ENCODE results near the gene UBN1. TPM values are rescaled to one million over a fixed set of nuclear protein-coding genes. Genes with fewer than 3 reads are reported as not detected.
A peak's percentile ranks its signal among the peaks of the same experiment; 100 is the strongest.

UBN1 gene
- total RNA-seq, 1 donor from 2014 or later = 50.9 TPM

DNA sequence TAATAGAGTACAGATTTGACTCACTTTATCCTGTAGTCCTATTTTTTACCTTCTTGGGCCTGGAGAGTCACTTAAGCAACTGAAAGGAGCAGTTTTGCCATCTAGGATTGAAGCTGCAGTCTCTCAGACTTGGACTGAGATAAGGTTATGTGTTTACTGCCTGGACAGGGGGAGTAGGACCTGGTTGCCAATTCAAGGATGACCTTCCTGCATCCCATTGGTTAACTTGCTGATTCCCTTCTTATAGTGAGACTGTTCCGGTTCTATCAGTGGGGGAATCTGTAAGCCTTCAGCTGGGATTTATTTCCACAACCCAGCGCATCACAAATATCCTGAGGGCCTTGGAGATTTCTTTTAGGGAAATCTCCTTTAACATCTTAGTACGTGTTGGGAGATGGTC lies 2.9 kb downstream of the UBN1 start:
- intact Hi-C loops (cut with micrococcal nuclease) = no loop called here
- no peak for DNase-seq
- no peak for ATAC-seq

DNA sequence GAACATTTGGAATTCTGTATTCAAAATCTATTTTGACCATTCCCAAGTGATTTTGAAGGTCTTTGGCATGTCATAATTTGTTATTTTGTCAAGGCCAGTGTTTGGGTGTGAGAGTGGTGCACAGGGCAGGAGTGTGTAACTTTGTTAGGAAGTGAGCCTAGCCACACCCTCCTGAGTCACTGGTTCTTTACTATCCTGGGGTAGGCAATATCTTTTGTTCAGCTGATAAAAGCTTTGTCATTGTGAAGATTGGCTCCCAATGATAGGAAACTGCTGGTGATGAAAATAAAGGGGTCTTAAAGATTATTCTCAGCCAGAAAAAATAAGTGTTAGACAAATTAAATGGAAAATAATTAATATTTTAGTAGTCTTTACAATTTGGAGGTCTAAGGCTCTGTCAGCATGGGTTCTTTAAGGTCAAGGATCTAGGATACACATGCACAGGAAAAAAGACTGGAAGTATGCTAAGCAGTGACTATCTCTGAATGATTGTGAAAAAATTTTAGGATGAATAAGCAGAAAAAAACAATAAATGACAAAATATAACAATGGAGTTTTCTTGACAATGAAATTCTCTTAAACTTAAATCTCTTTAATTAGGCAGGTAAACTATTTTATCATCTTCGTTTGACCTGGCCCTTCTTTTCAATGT lies 5.1 kb downstream of the UBN1 start:
- no peak for ATAC-seq
- intact Hi-C loops (cut with micrococcal nuclease) = no loop called here
- DNase-seq = no peak

DNA sequence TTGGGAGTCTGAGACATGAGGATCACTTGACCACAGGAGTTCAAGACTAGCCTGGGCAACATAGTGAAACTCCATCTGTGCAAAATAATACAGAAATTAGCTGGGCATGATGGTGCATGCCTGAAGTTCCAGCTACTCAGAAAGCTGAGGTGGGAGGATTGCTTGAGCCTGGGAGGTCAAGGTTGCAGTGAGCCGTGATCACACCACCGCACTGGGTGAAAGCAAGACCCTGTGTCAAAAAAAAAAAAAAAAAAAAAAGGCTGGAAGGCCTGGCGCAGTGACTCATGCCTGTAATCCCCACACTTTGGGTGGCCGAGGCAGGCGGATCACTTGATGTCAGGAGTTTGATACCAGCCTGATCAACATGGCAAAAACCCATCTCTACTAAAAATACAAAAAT lies 8.1 kb downstream of the UBN1 start:
- no peak for ATAC-seq
- intact Hi-C loops (cut with micrococcal nuclease) = no loop called here
- no peak for DNase-seq

DNA sequence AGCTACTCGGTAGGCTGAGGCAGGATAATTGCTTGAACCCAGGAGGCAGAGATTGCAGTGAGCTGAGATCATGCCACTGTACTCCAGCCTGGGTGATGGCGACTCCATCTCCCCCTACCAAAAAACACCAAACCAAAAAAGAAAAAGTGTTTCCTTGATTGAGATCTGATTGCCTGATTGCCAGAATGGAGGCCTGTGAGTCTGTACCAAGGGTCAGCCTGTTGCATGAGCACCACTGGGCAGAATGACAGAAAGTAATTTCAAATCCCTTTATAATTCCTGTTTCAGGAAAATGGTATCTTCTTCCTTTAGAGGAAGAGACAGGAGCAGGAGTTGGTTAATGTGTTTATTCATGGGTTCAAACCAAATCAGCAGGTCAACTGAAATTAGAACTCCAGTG lies 8.5 kb downstream of the UBN1 start:
- no peak for DNase-seq
- intact Hi-C loops (cut with micrococcal nuclease) = no loop called here
- ATAC-seq = no peak

DNA sequence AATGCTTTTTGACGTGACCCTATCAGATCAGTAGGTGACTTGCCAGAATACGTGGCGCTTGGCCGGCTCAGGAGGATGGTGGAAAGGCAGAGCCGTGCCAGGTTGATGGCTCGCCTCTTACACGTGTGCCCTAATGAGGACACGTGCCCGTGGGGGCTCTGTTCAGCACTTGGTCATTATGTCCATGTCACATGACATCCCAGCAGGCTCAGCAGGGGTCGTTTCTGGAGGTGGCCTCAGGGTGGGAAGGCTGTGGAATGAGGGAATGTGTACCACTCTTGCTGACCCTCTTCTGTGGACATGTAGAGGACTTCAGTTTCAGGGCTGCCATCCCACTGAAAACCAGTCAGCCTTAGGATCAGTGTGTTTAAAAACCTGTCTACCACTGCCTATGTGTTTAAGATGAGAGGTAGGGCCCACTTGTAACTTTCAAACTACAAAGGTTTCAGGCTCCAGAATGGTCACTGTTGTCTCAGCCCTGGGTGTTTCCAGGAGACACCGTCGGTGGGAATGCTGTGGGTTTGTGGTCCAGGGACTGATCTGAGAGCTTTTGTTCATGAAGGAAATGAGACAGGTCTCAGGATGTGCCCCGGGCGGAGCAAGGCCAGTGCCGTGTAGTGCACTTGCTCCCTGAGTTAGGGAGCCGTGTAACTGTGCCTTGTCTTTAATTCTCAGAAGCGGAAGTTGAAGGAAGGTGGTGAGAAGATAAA lies 12.1 kb downstream of the UBN1 start:
- DNase-seq = no peak
- ATAC-seq = peak; percentile 9
- intact Hi-C loops (cut with micrococcal nuclease) = no loop called here

DNA sequence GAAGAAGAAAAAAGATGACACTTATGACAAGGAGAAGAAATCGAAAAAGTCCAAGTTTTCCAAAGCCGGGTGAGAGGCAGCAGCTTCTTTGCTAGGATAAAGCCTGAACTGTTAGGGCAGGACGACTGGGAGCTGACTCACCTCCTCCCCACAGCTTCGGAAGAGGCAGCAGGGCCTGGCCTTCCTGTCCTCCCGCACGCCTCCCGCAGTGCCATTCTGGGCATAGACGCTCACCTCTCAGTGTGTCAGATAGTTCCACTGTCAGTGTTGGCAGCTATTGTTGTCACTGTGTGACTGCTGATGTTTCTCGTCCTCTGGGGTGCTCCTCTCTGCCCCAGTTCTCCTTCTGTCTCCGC lies 12.6 kb downstream of the UBN1 start:
- DNase-seq (no peak), ATAC-seq (peak; percentile 41)
- intact Hi-C loops (cut with micrococcal nuclease) = no loop called here

DNA sequence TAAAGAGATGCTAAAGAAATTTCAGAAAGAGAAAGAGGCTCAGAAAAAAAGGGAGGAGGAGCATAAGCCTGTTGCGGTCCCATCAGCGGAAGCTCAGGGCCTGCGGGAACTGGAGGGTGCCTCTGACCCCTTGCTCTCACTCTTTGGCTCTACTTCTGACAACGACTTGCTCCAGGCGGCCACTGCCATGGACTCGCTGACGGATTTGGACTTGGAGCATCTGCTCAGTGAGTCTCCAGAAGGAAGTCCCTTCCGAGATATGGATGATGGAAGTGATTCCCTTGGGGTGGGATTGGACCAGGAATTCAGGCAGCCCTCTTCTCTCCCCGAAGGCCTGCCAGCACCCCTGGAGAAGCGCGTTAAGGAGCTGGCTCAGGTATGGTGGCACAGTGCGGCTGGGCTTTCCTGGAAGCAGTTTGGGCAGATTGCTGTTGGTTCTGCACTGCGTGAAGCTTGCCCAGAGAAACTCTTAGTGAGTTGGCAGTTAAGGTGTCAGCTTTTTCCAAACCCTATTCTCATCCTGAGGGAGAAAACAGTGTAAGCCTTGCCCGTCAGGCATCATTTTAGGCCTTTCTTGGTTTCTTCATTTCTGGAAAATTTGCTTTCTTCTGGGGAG lies 13.6 kb downstream of the UBN1 start:
- no peak for DNase-seq
- intact Hi-C loops (cut with micrococcal nuclease) = no loop called here
- ATAC-seq = no peak

DNA sequence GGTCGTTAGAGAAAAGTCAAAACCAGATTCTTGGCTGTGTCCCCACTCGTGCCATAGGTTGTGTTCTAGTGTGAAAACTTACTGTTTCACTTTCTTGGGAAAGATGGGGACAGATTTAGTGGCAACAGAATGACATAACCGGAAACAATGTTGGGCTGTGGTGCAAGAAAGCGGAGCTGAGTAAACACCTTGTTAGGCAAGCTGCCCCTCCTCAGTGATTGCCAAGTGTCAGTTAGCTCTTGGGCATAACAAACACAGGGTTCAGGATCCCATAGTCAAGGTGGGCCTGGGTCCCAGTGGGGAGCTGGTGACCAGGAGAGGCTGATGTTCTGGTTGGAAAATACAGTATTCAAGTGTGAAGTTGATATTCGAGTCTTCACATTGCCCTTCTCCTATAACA lies 15.4 kb downstream of the UBN1 start:
- DNase-seq (no peak), ATAC-seq (peak; percentile 26)
- intact Hi-C loops (cut with micrococcal nuclease) = no loop called here

DNA sequence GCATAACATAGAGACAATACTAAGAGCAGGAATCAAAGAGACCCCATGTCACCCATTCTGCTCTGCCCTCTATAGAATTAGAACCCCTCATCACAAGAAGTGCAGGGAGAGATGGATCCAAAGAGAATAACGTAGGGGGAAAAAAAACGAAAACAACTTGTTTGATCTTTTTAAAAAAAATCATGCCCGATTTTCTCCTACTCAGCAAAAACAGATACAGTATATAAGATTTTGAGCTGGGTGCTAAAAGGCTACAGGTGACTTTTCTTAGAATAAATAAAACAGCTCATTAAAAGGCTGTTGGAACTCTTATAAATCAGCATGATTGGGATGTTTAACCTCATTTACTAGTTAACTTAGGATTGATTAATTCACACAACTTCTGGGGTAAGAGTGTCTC lies 17.4 kb downstream of the UBN1 start:
- intact Hi-C loops (cut with micrococcal nuclease) = no loop called here
- DNase-seq (no peak), ATAC-seq (no peak)

DNA sequence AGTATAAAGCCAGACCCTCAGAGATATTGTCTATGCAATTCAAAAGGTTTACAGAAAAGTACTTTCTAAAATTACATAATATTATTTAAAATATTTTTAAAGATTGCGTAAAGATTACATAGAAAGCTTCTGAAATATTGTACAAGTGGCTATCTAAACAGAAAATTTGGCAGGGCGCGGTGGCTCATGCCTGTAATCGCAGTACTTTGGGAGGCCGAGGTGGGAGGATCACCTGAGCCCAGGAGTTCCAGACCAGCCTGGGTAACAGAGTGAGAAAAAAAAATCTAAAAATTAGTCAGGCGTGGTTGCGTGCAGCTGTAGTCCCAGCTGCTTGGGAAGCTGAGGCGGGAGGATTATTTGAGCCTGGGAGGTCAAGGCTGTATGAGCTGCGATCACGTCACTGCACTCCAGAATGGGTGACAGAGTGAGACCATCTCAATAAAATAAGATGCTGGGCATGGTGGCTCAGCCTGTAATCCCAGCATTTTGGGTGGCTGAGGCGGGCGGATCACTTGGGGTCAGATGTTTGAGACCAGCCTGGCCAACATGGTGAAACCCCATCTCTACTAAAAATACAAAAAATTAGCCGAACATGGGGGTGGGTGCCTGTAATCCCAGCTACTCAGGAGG lies 18.1 kb downstream of the UBN1 start:
- intact Hi-C loops (cut with micrococcal nuclease) = no loop called here
- no peak for DNase-seq
- ATAC-seq = no peak

DNA sequence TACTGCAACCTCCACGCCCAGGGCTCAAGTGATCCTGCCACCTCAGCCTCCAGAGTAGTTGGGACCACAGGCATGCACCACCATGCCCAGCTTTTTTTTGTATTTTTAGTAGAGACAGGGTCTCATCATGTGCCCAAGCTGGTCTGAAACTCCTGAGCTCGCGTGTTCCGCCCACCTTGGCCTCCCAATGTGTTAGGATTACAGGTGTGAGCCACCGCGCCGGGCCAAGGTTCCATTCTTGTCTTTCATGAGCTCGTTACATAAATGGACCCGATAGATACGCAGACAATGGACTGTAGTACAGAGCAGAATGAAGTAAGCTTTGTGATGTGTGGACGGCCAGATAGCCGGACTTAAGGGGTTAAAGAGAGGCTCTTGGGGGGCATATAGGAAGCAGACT lies 19.3 kb downstream of the UBN1 start:
- intact Hi-C loops (cut with micrococcal nuclease) = no loop called here
- ATAC-seq (no peak), DNase-seq (no peak)

DNA sequence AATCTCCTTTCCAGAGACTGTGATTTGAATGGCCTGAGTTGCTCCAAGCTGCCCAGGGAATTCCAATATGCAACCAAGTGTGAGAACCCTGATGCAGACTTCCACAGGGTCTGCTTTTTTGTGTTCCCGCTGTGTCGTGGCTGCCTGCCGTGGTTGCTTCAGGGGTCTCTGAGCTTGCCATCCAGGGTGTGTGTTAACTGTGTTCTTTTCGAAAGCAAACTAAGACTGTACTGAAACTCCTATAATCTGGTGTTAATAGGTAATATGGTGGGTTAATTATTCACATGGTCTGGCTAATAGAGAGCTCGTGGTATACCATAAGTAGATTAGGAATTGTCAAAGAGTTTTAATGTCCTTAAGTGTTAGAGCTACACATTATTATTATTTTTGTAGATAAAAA lies 20.7 kb downstream of the UBN1 start:
- intact Hi-C loops (cut with micrococcal nuclease) = no loop called here
- ATAC-seq (no peak), DNase-seq (no peak)

DNA sequence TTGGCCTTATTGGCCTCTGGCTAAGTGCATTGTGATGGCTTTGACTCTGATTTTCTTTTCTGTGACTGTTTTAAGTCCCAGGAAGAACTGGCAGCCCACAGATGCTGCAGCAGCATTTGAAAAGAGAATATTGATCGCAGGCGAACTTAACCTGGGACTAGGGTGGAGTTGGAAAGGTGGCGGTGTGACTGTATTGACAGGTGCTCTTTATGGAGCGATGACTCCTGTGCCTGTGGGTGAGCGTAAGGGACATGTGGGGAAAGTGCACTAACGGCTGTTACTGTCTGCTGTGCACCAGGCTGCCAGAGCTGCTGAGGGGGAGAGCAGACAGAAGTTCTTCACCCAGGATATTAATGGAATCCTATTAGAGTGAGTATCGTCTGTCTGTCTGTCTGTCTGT lies 21.3 kb downstream of the UBN1 start:
- ATAC-seq (peak; percentile 59), DNase-seq (no peak)
- intact Hi-C loops (cut with micrococcal nuclease) = no loop called here

DNA sequence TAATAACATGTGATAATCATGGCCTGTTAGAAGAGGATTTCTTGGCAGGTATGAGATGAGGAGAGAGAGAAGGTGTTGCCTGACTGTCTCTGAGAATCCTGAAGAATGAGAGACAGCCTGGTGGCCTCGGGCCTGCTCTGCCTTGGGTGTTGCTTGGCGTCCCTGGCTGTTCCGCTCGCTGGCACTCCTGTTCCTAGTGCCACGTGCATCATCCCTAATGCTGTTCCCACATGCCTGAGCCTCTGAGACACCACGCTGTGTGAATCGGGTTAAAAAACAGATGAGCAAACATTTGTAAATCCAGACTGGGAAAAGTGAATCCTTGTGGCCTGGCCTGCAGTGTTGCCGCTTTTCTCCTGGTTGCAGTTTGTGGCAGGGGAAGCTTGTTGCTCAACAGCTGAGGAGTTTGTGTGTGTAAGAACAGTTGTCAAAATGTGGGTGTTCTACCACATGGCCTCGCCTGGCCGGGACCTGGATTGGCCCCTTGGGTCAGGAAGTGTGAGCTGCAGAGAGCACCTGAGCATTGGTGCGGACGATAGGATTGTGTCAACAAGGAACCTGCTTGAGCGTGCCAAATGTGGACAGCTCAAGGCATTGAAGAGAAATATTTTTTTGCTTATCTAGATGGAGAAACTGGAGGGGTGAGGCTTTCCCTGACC lies 22.0 kb downstream of the UBN1 start:
- DNase-seq (no peak), ATAC-seq (peak; percentile 45)
- intact Hi-C loops (cut with micrococcal nuclease) = no loop called here

DNA sequence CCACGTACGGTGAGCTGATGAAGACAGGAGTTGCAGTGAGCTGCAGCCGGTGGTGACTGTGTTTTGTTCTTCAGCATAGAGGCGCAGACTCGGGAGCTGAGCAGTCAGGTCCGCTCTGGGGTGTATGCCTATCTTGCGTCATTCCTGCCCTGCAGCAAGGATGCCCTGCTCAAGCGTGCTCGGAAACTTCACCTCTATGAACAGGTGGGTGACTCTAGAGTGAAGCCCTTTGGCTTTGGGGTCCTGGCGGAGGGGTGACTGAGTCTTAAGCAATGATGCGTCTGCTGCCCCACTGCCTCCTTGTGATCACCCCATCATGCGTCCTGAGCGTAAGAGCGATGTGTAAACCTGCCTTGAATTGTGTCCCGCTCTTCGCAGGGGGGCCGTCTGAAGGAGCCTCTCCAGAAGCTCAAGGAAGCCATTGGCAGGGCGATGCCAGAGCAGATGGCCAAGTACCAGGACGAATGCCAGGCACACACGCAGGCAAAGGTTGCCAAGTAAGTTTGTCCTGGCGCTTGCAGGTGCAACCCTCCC lies 22.9 kb downstream of the UBN1 start:
- ATAC-seq = no peak
- intact Hi-C loops (cut with micrococcal nuclease) = no loop called here
- DNase-seq = no peak

DNA sequence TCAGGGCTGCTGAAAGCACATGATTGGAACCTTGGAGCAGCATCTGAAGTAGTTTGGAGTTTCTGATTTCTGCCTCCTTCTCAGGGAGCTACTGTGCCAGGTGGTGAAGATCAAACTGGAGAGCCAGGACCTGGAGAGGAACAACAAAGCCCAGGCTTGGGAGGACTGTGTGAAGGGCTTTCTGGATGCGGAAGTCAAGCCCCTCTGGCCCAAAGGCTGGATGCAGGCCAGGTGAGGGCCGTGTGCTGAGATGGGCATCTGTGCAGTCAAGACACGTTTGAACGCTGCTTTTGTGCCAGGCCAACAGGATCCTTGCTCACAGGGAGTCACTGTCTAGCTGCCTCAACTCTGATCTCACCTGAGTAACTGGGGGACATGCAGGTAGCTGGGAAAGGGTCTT lies 23.8 kb downstream of the UBN1 start:
- no peak for DNase-seq
- intact Hi-C loops (cut with micrococcal nuclease) = no loop called here
- no peak for ATAC-seq

DNA sequence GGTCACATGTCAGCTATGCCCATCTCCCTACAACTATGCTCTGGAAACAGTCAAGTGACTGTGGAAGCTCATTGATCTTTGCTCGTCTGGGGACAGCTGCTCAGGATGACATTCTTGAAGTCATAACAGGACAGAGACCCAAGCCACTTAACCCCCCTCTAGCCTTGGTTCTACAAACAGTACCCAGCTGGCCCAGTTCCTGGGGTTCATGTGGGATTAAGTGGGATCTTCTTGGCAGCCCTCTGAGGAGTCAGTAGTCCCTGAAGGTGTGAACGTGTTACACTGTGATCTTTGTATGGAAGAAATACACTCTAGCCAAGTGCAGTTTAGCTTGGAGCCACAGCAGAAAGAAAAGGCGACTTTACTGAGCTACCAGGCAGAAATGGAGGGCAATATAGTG lies 25.8 kb downstream of the UBN1 start:
- intact Hi-C loops (cut with micrococcal nuclease) = no loop called here
- ATAC-seq (no peak), DNase-seq (no peak)

DNA sequence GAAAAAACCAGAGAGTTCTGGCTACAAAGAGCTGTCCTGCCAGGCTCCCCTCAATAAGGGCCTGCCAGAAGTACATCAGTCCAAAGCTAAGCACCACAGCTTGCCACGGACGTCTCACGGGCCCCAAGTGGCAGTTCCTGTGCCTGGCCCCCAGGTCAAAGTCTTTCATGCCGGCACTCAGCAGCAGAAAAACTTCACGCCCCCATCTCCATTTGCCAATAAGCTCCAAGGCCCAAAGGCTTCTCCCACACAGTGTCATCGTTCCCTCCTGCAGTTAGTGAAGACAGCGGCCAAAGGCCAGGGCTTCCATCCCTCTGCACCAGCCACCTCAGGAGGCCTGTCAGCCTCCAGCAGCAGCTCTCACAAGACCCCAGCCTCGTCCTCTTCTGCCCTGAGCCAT lies 27.4 kb downstream of the UBN1 start:
- ATAC-seq = no peak
- no peak for DNase-seq

DNA sequence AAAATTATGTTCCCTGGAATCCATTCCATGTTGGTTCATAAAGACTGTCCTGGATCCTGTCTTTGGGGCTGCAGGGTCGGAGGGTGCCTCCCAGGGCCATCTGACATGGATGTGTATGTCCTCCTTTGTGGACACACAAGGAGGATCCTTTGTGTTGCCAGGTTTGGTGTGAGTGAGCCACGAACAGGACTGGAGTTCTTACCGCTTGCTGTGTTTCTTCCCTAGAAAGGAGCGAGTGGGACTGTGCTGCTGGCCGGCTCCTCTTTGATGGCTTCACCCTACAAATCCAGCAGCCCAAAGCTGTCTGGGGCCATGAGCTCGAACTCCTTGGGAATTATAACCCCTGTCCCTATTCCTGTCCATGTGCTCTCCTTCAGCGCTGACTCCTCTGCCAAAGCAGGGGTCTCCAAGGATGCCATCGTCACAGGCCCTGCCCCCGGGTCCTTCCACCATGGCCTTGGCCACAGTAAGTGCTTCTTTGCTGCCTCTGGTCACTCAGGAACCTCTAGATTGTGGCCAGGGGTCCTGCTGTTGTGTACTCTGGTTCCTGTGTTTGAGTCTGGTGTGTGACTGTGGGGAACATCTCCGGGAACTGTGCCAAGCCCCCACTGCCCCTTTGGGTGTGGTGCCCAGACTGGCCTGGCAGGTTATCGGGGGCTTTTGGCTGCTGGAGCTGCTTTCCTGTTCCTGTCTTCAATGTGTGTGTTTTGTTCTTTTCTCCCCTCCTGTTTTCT lies 29.5 kb downstream of the UBN1 start:
- intact Hi-C loops (cut with micrococcal nuclease) = no loop called here
- no peak for DNase-seq
- ATAC-seq = no peak

More for the DNA sequence above, 27.4 kb downstream of the UBN1 start:
- intact Hi-C loops (cut with micrococcal nuclease) = no loop called here
